ENCODE data around the gene ABHD12.

GRCh38 chr20:25389401-25389857, 1.2 kb downstream of the ABHD12 start:
- TF ChIP-seq, protein P1, sequence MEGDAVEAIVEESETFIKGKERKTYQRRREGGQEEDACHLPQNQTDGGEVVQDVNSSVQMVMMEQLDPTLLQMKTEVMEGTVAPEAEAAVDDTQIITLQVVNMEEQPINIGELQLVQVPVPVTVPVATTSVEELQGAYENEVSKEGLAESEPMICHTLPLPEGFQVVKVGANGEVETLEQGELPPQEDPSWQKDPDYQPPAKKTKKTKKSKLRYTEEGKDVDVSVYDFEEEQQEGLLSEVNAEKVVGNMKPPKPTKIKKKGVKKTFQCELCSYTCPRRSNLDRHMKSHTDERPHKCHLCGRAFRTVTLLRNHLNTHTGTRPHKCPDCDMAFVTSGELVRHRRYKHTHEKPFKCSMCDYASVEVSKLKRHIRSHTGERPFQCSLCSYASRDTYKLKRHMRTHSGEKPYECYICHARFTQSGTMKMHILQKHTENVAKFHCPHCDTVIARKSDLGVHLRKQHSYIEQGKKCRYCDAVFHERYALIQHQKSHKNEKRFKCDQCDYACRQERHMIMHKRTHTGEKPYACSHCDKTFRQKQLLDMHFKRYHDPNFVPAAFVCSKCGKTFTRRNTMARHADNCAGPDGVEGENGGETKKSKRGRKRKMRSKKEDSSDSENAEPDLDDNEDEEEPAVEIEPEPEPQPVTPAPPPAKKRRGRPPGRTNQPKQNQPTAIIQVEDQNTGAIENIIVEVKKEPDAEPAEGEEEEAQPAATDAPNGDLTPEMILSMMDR (IDR thresholded peaks at IDR 0.05; ENCODE audit: insufficient read depth, low read length, poor library complexity, severe bottlenecking) = no peak
- no peak for TF ChIP-seq EZH2phosphoT487 (conservative IDR thresholded peaks at IDR 0.05; ENCODE audit: low read length)

All from SU-DHL-6 (cell line).